Measurements from ENCODE around the gene NKD1.

DNA sequence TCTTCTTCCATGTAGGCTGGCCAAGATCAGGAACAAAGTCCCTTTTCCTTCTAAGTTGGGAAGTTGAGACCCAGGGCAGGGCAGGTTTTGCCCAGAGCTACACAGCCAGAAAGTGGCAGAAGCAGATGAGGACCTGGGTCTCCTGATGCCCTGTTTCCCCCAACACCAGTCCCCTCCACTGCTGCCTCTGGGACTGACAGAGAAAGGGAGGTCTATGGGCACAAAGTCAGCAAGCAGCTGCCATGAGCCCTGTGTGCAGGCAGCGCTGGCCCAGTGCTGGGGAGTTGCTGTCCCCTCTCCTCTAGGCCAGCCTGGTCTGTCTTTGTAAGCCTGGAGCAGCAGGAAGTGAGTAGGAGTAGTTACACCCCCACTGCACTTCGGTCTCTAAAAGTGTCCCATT is 46.9 kb upstream of the NKD1 start:
- no peak for TF ChIP-seq POLR2A (IDR thresholded peaks at IDR 0.05)
- TF ChIP-seq, protein P1, sequence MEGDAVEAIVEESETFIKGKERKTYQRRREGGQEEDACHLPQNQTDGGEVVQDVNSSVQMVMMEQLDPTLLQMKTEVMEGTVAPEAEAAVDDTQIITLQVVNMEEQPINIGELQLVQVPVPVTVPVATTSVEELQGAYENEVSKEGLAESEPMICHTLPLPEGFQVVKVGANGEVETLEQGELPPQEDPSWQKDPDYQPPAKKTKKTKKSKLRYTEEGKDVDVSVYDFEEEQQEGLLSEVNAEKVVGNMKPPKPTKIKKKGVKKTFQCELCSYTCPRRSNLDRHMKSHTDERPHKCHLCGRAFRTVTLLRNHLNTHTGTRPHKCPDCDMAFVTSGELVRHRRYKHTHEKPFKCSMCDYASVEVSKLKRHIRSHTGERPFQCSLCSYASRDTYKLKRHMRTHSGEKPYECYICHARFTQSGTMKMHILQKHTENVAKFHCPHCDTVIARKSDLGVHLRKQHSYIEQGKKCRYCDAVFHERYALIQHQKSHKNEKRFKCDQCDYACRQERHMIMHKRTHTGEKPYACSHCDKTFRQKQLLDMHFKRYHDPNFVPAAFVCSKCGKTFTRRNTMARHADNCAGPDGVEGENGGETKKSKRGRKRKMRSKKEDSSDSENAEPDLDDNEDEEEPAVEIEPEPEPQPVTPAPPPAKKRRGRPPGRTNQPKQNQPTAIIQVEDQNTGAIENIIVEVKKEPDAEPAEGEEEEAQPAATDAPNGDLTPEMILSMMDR (IDR thresholded peaks at IDR 0.05) = no peak
